Activated gamma-delta T cell treated with anti-CD3 and anti-CD28 coated beads, Interleukin-2, amount 50 U/mL, for 16 hours (primary cell): Measurements from ENCODE around the gene CAMKK2.
"Not testable (repeated sequence)": the region's sequence is repeated elsewhere in the genome, so short reads cannot be mapped to it uniquely, and the experiment has no call there.

Experiments used
- DNase-seq: peaks from one replicate; pipeline ENCODE4 v3.0.0-alpha.2; 2020; ENCODE audit warnings: low read depth

The CAMKK2 gene

GRCh38 chr12:121223292-121224285, 72.9 kb downstream of the CAMKK2 start:
- no peak for DNase-seq

- no peak for DNase-seq
Observed at GRCh38 chr12:121222847-121223246, 73.7 kb downstream of the CAMKK2 start.

- no peak for DNase-seq
Observed at GRCh38 chr12:121219353-121219986, 77.0 kb downstream of the CAMKK2 start.

GRCh38 chr12:121218588-121219352, 77.7 kb downstream of the CAMKK2 start:
- no peak for DNase-seq

- DNase-seq, result no peak
Observed at GRCh38 chr12:121217761-121218160, 78.7 kb downstream of the CAMKK2 start.

- DNase-seq, result no peak
Observed at GRCh38 chr12:121217063-121217462, 79.4 kb downstream of the CAMKK2 start.

- DNase-seq, result no peak
Observed at GRCh38 chr12:121216102-121216501, 80.4 kb downstream of the CAMKK2 start.

GRCh38 chr12:121214855-121215745, 81.4 kb downstream of the CAMKK2 start:
- no peak for DNase-seq

GRCh38 chr12:121214166-121214777, 82.2 kb downstream of the CAMKK2 start:
- no peak for DNase-seq

GRCh38 chr12:121212875-121213274, 83.6 kb downstream of the CAMKK2 start:
- no peak for DNase-seq

- peak; percentile 73 for DNase-seq
Observed at GRCh38 chr12:121209624-121210572, 86.6 kb downstream of the CAMKK2 start, which contains the start of gene P2RX4. TSS of gene P2RX4 (plus strand) at chr12:121210129. CDS start at chr12:121210165, 36 bp downstream.

GRCh38 chr12:121209221-121209620, 87.3 kb downstream of the CAMKK2 start:
- DNase-seq, result no peak

- DNase-seq, result not testable (repeated sequence)
Observed at GRCh38 chr12:121208571-121208970, 87.9 kb downstream of the CAMKK2 start.

GRCh38 chr12:121205491-121205890, 91.0 kb downstream of the CAMKK2 start:
- no peak for DNase-seq

GRCh38 chr12:121203482-121203881, 93.0 kb downstream of the CAMKK2 start:
- DNase-seq, result no peak

- no peak for DNase-seq
Observed at GRCh38 chr12:121202407-121203355, 93.8 kb downstream of the CAMKK2 start.

- not testable (repeated sequence) for DNase-seq
Observed at GRCh38 chr12:121201140-121201539, 95.4 kb downstream of the CAMKK2 start.

GRCh38 chr12:121198949-121199348, 97.6 kb downstream of the CAMKK2 start:
- no peak for DNase-seq
